Left lung (tissue), 10 donors: Measurements from ENCODE around the gene SCN1A. TPM values are rescaled to one million over a fixed set of nuclear protein-coding genes. Genes with fewer than 3 reads are reported as not detected.
A peak's percentile ranks its signal among the peaks of the same experiment; 100 is the strongest.

Experiments used
- ATAC-seq: fragments of 200-7000 bp; cut with Tn5 transposase; one replicate; pipeline ENCODE4 v1.9.1; 2020; ENCODE audit warnings: moderate library complexity
- DNase-seq, 4 donors: peaks; one replicate each; pipeline ENCODE4 v3.0.0-alpha.2; 2013 to 2020
- H3K27ac ChIP-seq, 2 donors: fragments of 200-600 bp; sonication (generic) in 1 of 2; one replicate each; pipeline versions ENCODE4 v1.5.0 to v1.8.0; 2020 to 2021
- H3K27me3 ChIP-seq, 2 donors: fragments of 200-600 bp; sonication (generic) in 1 of 2; one replicate each; pipeline versions ENCODE4 v1.5.0 to v1.8.0; 2020 to 2021
- H3K36me3 ChIP-seq, 2 donors: fragments of 200-600 bp; sonication (generic) in 1 of 2; one replicate each; pipeline versions ENCODE4 v1.5.0 to v1.8.0; 2020 to 2021
- H3K4me1 ChIP-seq, 2 donors: fragments of 200-600 bp; one replicate each; pipeline ENCODE4 v1.8.0; 2021
- H3K4me3 ChIP-seq, 2 donors: fragments of 200-600 bp; sonication (generic) in 1 of 2; one replicate each; pipeline versions ENCODE4 v1.5.0 to v1.8.0; 2020 to 2021; ENCODE audit warnings: mild to moderate bottlenecking in 1 of 2
- H3K9me3 ChIP-seq, 2 donors: fragments of 200-600 bp; sonication (generic) in 1 of 2; one replicate each; pipeline versions ENCODE4 v1.5.0 to v1.8.0; 2020 to 2021
- CTCF ChIP-seq, 2 donors: fragments of 200-600 bp; sonication (generic) in 1 of 2; IDR thresholded peaks; one replicate each; pipeline versions ENCODE4 v1.5.0 to v1.8.0; 2021; ENCODE audit warnings: antibody characterized with exemption in 2 of 2
- intact Hi-C, 2 donors: fragments of 100-400 bp; cut with DNase I; formaldehyde crosslinking; loops; one replicate each; pipeline versions ENCODE4 v1.11.2 to v1.14.2; 2022
- polyA plus RNA-seq, 6 donors: library from polyadenylated mRNA; unstranded; fragments of 120-200 nt; gene quantifications; one replicate each; pipeline ENCODE4 v1.2.1, GENCODE V29; 2013; ENCODE audit not compliant: insufficient read length in 6 of 6
- total RNA-seq, 2 donors: library from RNA; stranded (reverse); fragmentation: NEBNext Ultra II Directional; extraction: Animal tissue kit (Norgen Biotek cat#: 25700); gene quantifications; one replicate each; pipeline ENCODE4 v1.2.1, GENCODE V29; 2021
- donor health status: DM: no; HTN: yes; CAD: no.
- donor health status: DM: no; HTN: no; CAD: no.

The SCN1A gene
- total and polyA plus RNA-seq, 8 donors, result 0.60 to 18.0 (median 1.5) TPM

GRCh38 chr2:166060191-166060590 lies 67.6 kb downstream of the SCN1A start:
- H3K4me1 ChIP-seq, result peaks cover 0 to 8% of the 10 kb centered on the region in 2 donors
- no peak for TF ChIP-seq CTCF (IDR thresholded peaks at IDR 0.05)
- intact Hi-C loops, result no loop called here
- no peaks in the 10 kb centered on the region for H3K36me3 ChIP-seq
- no peak overlapping the region for H3K27ac ChIP-seq
- ATAC-seq (no peak), DNase-seq (no peak)
- H3K27me3 ChIP-seq, result no peaks in the 10 kb centered on the region
- no peaks in the 10 kb centered on the region for H3K9me3 ChIP-seq
- H3K4me3 ChIP-seq, result no peak overlapping the region

- peak; percentile 61 for ATAC-seq
- H3K4me3 ChIP-seq, result no peak overlapping the region
- intact Hi-C loops, result loop anchor here in 1 of 2 donors (5.0 kb wide), 1 partner anchor 70 kb away; the partner anchor contains the start of gene SCN1A
- no peaks in the 10 kb centered on the region for H3K27me3 ChIP-seq
- H3K27ac ChIP-seq, result no peak overlapping the region
- DNase-seq, result peak in 1 of 4 donors; percentile 19
- H3K4me1 ChIP-seq, result peaks cover 0 to 8% of the 10 kb centered on the region in 2 donors
- no peaks in the 10 kb centered on the region for H3K9me3 ChIP-seq
- peak; percentile 25 to 52 for TF ChIP-seq CTCF (IDR thresholded peaks at IDR 0.05)
- no peaks in the 10 kb centered on the region for H3K36me3 ChIP-seq
Observed at GRCh38 chr2:166057370-166058164, 70.3 kb downstream of the SCN1A start.

GRCh38 chr2:166044853-166045483 lies 82.9 kb downstream of the SCN1A start:
- TF ChIP-seq CTCF (IDR thresholded peaks at IDR 0.05), result no peak
- H3K27ac ChIP-seq, result no peak overlapping the region
- intact Hi-C loops, result no loop called here
- ATAC-seq, result no peak
- DNase-seq, result no peak
- H3K27me3 ChIP-seq, result no peaks in the 10 kb centered on the region
- no peaks in the 10 kb centered on the region for H3K9me3 ChIP-seq
- H3K36me3 ChIP-seq, result no peaks in the 10 kb centered on the region
- no peak overlapping the region for H3K4me3 ChIP-seq
- H3K4me1 ChIP-seq, result no peaks in the 10 kb centered on the region

- Histone ChIP-seq H3K9me3 (no peaks in the 10 kb centered on the region), H3K4me1 (no peaks in the 10 kb centered on the region), H3K4me3 (no peak overlapping the region), H3K27me3 (no peaks in the 10 kb centered on the region), H3K36me3 (no peaks in the 10 kb centered on the region), H3K27ac (no peak overlapping the region)
- ATAC-seq, result no peak
- no peak for DNase-seq
- intact Hi-C loops, result no loop called here
- no peak for TF ChIP-seq CTCF (IDR thresholded peaks at IDR 0.05)
Observed at GRCh38 chr2:166042768-166043390, 84.9 kb downstream of the SCN1A start.

- H3K27ac ChIP-seq, result no peak overlapping the region
- intact Hi-C loops, result no loop called here
- no peak for TF ChIP-seq CTCF (IDR thresholded peaks at IDR 0.05)
- H3K9me3 ChIP-seq, result no peaks in the 10 kb centered on the region
- H3K4me3 ChIP-seq, result no peak overlapping the region
- H3K4me1 ChIP-seq, result no peaks in the 10 kb centered on the region
- DNase-seq (no peak), ATAC-seq (no peak)
- no peaks in the 10 kb centered on the region for H3K36me3 ChIP-seq
- no peaks in the 10 kb centered on the region for H3K27me3 ChIP-seq
Observed at GRCh38 chr2:166042356-166042755, 85.5 kb downstream of the SCN1A start.
